HCT116 (cell line): ENCODE measurements around the gene UGT1A3.

ENCODE experiments used
- EZH2phosphoT487 ChIP-seq: fragments of 200-600 bp; IDR thresholded peaks from 2 replicates; pipeline ENCODE4 v1.6.1; 2018; ENCODE audit warnings: antibody characterized with exemption, borderline replicate concordance
- POLR2A ChIP-seq: IDR thresholded peaks from 2 replicates; pipeline ENCODE4 v1.7.0; 2011; ENCODE audit warnings: borderline replicate concordance; ENCODE audit not compliant: insufficient read depth, insufficient read length; ENCODE audit errors: extremely low read depth
- POLR2AphosphoS5 ChIP-seq: IDR thresholded peaks from 2 replicates; pipeline ENCODE4 v1.6.1; 2011; ENCODE audit warnings: mild to moderate bottlenecking, low read depth, low read length, moderate library complexity
- TF ChIP-seq, protein P1 (sequence below), 3 experiments: fragments of 200-600 bp in 1 of 3; sonication (generic) in 1 of 3; IDR thresholded peaks in 2 of 3; conservative IDR thresholded peaks in 1 of 3; 2 replicates each; pipeline ENCODE4 v1.5.1; 2012 to 2017; ENCODE audit warnings: low read depth in 2 of 3, low read length in 2 of 3, antibody characterized with exemption in 1 of 3, borderline replicate concordance in 1 of 3, control low read depth in 1 of 3, mild to moderate bottlenecking in 1 of 3, mixed read lengths in 1 of 3, mixed run types in 1 of 3, moderate library complexity in 1 of 3; ENCODE audit not compliant: insufficient read depth in 1 of 3
- TF ChIP-seq, protein P2 (sequence below): IDR thresholded peaks from 2 replicates; pipeline ENCODE4 v1.6.1; 2012

DNA sequence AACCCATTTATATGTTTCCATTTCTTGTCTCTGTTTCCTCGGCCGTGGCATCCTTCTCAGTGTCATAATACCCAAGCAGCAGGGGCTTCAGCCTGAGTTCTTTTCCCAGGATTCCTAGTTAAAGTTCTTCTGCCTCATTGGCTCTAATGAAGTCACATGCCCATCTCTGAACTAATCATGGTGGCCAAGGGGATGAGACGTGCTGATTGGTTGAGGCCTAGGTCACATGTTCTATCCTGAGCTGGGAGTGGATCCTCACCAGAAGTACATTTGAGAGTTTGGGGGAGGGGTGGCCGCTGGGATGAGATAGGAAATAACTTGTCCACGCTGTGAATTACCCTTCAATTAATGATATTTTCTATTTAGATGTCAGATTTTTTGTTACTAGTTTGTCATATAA lies 19.9 kb upstream of the UGT1A3 start:
- TF ChIP-seq, protein P1, sequence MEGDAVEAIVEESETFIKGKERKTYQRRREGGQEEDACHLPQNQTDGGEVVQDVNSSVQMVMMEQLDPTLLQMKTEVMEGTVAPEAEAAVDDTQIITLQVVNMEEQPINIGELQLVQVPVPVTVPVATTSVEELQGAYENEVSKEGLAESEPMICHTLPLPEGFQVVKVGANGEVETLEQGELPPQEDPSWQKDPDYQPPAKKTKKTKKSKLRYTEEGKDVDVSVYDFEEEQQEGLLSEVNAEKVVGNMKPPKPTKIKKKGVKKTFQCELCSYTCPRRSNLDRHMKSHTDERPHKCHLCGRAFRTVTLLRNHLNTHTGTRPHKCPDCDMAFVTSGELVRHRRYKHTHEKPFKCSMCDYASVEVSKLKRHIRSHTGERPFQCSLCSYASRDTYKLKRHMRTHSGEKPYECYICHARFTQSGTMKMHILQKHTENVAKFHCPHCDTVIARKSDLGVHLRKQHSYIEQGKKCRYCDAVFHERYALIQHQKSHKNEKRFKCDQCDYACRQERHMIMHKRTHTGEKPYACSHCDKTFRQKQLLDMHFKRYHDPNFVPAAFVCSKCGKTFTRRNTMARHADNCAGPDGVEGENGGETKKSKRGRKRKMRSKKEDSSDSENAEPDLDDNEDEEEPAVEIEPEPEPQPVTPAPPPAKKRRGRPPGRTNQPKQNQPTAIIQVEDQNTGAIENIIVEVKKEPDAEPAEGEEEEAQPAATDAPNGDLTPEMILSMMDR (IDR thresholded peaks at IDR 0.05 in 2 of 3, conservative IDR thresholded peaks at IDR 0.05 in 1 of 3; ENCODE audit: borderline replicate concordance in 1 of 3, insufficient read depth in 1 of 3, low read depth in 2 of 3, low read length in 2 of 3), result no peak
- TF ChIP-seq, protein P2, sequence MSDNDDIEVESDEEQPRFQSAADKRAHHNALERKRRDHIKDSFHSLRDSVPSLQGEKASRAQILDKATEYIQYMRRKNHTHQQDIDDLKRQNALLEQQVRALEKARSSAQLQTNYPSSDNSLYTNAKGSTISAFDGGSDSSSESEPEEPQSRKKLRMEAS, result no peak
- no peak for TF ChIP-seq POLR2A
- TF ChIP-seq POLR2AphosphoS5, result no peak
- no peak for TF ChIP-seq EZH2phosphoT487
